SU-DHL-6 (cell line): ENCODE results near the gene BCO1.

Source experiments
- CTCF ChIP-seq: fragments of 200-600 bp; sonication (generic); IDR thresholded peaks from one replicate; pipeline ENCODE4 v1.5.1; 2017; ENCODE audit warnings: antibody characterized with exemption, mild to moderate bottlenecking, low read length, moderate library complexity; ENCODE audit not compliant: insufficient read depth, poor library complexity, severe bottlenecking
- EZH2phosphoT487 ChIP-seq: fragments of 200-600 bp; sonication (generic), shearing (Covaris generic); conservative IDR thresholded peaks from 2 replicates; pipeline ENCODE4 v1.6.1; 2018; ENCODE audit warnings: mild to moderate bottlenecking, antibody characterized with exemption, low read length, moderate library complexity, mixed read lengths

GRCh38 chr16:81241706-81242105 is 3.2 kb downstream of the BCO1 start:
- TF ChIP-seq CTCF = no peak
- TF ChIP-seq EZH2phosphoT487 = no peak
